ENCODE measurements around the gene ZNF236. TPM values are rescaled to one million over a fixed set of nuclear protein-coding genes. Genes with fewer than 3 reads are reported as not detected.

Gene ZNF236
- total and polyA plus RNA-seq, 11 donors: 1.9 to 17.0 (median 10.4) TPM

DNA sequence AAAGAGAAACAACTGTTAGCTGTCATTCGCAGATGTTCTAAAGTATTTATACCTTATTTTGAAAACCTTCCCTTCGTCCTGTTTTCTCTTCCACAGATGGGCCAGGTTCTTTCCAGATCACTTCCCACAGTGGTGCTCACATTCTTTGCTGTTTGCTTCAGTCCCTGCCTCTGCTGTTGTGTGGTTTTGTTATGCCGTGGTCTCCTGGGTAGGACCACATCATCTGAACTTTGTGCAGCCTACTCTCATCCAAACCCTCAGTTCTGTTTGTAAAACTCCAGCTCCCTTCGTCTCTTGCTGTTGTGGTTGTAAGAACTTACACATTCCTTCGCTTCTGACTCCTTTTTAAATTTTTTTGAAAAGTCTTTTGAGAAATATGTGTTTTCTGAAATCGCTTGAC lies 38.1 kb downstream of the ZNF236 start:
- intact Hi-C loops (cut with DNase I): no loop called here
- no peaks in the 10 kb centered on the region for H3K4me1 ChIP-seq
- 93 to 97% (median 95%) methylated on average over 6 of the region's 6 CpGs for WGBS, 4 donors
- no peaks in the 10 kb centered on the region for H3K9me3 ChIP-seq
- no peak overlapping the region for H3K4me3 ChIP-seq
- ATAC-seq (no peak), DNase-seq (no peak)
- H3K27ac ChIP-seq: no peak overlapping the region
- H3K36me3 ChIP-seq: peaks cover 0 to 66% (median 43%) of the 10 kb centered on the region in 9 donors
- TF ChIP-seq, protein P1, sequence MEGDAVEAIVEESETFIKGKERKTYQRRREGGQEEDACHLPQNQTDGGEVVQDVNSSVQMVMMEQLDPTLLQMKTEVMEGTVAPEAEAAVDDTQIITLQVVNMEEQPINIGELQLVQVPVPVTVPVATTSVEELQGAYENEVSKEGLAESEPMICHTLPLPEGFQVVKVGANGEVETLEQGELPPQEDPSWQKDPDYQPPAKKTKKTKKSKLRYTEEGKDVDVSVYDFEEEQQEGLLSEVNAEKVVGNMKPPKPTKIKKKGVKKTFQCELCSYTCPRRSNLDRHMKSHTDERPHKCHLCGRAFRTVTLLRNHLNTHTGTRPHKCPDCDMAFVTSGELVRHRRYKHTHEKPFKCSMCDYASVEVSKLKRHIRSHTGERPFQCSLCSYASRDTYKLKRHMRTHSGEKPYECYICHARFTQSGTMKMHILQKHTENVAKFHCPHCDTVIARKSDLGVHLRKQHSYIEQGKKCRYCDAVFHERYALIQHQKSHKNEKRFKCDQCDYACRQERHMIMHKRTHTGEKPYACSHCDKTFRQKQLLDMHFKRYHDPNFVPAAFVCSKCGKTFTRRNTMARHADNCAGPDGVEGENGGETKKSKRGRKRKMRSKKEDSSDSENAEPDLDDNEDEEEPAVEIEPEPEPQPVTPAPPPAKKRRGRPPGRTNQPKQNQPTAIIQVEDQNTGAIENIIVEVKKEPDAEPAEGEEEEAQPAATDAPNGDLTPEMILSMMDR (IDR thresholded peaks at IDR 0.05): no peak
- no peak for TF ChIP-seq POLR2A (IDR thresholded peaks at IDR 0.05)
- no peaks in the 10 kb centered on the region for H3K27me3 ChIP-seq

DNA sequence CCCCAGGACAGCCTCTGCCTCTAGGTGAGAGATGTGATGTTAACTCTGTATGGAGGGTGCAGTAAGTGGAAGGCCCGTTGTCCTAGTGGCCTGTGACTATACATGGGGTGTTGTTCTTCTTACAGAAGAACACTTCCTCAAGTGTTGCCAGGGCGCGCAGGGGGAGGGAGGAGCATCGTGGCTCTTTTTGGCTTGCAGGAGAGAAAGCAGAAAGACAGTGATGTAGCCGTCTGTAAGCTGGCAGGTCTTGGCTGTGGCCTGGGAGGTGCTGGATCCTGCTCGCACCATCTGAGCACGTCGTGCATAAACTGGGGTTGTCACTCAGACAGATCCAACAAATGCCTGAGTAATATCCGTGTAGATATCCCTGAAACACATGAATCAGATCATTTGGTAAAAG lies 44.3 kb downstream of the ZNF236 start:
- no peak for DNase-seq
- no peaks in the 10 kb centered on the region for H3K4me1 ChIP-seq
- no peak for ATAC-seq
- H3K4me3 ChIP-seq: no peak overlapping the region
- intact Hi-C loops (cut with DNase I): no loop called here
- peaks cover 0 to 75% (median 62%) of the 10 kb centered on the region in 9 donors for H3K36me3 ChIP-seq
- H3K27me3 ChIP-seq: no peaks in the 10 kb centered on the region
- TF ChIP-seq POLR2A (IDR thresholded peaks at IDR 0.05): no peak
- TF ChIP-seq, protein P1 (IDR thresholded peaks at IDR 0.05): no peak
- no peaks in the 10 kb centered on the region for H3K9me3 ChIP-seq
- 78 to 83% (median 81%) methylated on average over 9 of the region's 9 CpGs for WGBS, 4 donors
- H3K27ac ChIP-seq: no peak overlapping the region

DNA sequence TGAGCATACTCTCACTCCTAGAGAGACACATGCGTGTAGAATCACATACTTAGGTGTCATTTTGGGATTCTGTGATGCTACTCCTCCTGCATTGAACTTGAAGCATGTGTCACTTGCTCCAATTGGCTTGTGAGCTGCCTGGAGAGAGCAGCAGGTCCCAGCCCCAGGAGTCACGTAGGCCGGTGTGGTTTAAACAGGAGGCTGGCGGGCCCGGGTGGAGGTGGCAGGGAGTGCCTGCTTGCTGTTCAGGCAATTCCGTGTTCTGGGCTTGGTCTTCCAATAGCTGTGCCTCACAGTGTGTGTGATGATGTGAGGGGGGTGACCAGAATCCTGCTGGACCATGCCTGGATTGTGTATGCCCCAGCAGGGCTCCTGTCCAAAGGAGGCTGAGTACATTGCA lies 51.0 kb downstream of the ZNF236 start:
- intact Hi-C loops (cut with DNase I): loop anchor here in 4 of 10 donors (5.0 to 10.0 kb wide), 2 partner anchors 69 to 71 kb away; no protein-coding TSS in a partner anchor
- no peak overlapping the region for H3K4me3 ChIP-seq
- H3K27ac ChIP-seq: no peak overlapping the region
- peaks cover 0 to 77% (median 55%) of the 10 kb centered on the region in 9 donors for H3K36me3 ChIP-seq
- no peak for TF ChIP-seq POLR2A (IDR thresholded peaks at IDR 0.05)
- TF ChIP-seq, protein P1 (IDR thresholded peaks at IDR 0.05): no peak
- no peak for DNase-seq
- H3K9me3 ChIP-seq: no peaks in the 10 kb centered on the region
- peak in 1 of 4 donors; percentile 18 for ATAC-seq
- 89 to 95% (median 93%) methylated on average over 6 of the region's 6 CpGs for WGBS, 4 donors
- H3K4me1 ChIP-seq: peaks cover 0 to 3% (median 0%) of the 10 kb centered on the region in 12 donors
- no peaks in the 10 kb centered on the region for H3K27me3 ChIP-seq

DNA sequence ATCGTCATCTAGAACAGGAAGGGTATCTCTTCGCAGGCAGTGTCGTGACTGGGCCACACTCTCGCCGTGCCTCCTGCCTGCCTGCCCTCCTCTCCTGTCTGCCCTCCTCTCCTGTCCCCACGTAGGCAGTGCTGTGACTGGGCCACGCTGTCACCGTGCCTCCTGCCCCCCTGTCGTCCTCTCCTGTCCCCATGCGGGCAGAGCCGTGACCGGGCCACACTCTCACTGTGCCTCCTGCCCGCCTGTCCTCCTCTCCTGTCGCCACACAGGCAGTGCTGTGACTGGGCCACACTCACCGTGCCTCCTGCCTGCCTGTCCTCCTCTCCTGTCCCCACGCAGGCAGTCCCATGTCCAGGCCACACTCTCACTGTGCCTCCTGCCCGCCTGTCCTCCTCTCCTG lies 51.4 kb downstream of the ZNF236 start:
- no peaks in the 10 kb centered on the region for H3K27me3 ChIP-seq
- H3K4me1 ChIP-seq: peaks cover 0 to 3% (median 0%) of the 10 kb centered on the region in 12 donors
- intact Hi-C loops (cut with DNase I): loop anchor here in 4 of 10 donors (5.0 to 10.0 kb wide), 2 partner anchors 69 to 71 kb away; no protein-coding TSS in a partner anchor

More for the DNA sequence above, 51.4 kb downstream of the ZNF236 start:
- DNase-seq: no peak
- peak in 2 of 4 donors; percentile 9 to 48 for ATAC-seq
- Histone ChIP-seq H3K27ac (no peak overlapping the region), H3K36me3 (peaks cover 0 to 77% (median 53%) of the 10 kb centered on the region in 9 donors), H3K4me3 (no peak overlapping the region), H3K9me3 (no peaks in the 10 kb centered on the region)
- TF ChIP-seq, protein P1 (IDR thresholded peaks at IDR 0.05): no peak
- no peak for TF ChIP-seq POLR2A (IDR thresholded peaks at IDR 0.05)
- 91 to 92% (median 91%) methylated on average over 17 of the region's 17 CpGs for WGBS, 4 donors
